ENCODE results near the gene PCDH1. TPM values are rescaled to one million over a fixed set of nuclear protein-coding genes. Genes with fewer than 3 reads are reported as not detected.
A peak's percentile ranks its signal among the peaks of the same experiment; 100 is the strongest.

Gene PCDH1
- total and polyA plus RNA-seq, 4 experiments from 2014 or later: not detected

DNA sequence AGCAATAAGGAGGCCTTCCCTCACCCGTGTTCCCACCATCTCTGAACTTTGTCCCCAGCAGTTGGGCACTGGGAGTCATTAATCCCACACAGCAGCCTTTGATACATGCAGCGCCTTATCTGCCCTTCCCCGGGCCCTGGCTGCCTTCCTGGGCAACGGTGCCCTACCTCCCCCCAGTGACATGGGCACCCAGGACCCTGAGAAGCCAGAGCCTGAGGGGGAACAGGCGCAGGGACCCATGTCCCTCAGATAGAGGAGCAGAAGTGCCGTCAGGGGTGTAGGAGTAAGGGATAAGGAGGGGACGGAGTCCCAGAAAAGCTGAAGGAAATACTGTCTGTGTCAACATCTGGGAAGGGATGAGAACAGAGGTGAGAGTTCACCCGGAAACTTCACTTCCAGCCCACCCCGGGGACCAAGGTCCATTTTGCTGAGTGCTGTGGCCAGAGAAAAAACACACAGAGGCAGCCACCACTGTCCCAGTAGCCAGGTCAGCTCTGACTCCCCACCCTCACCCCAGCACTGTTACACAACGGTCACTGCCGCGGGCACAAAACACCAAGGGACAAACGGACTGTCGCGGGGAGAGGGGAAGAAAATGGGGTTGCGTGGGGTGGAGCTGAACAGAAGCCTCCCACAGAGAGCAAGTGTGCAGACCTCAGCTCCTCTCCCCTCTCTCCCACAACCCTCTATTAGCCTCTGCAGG is 3.8 kb downstream of the PCDH1 start:
- H3K36me3 Mint-ChIP-seq: no peaks in the 10 kb centered on the region
- no peak overlapping the region for H3K4me3 ChIP-seq (ENCODE audit: low read length in 2 of 2)
- H3K27me3 Mint-ChIP-seq: peaks cover 44 to 68% of the 10 kb centered on the region in 2 donors
- no peaks in the 10 kb centered on the region for H3K9me3 Mint-ChIP-seq
- ChIA-PET POLR2A (ENCODE audit: partially characterized antibody) (no interaction called here), CTCF (ENCODE audit: partially characterized antibody) (interaction anchor here (1.1 to 1.7 kb wide), 2 partner anchors 172 to 183 kb away, joined by 3 to 9 read pairs; no protein-coding TSS in a partner anchor)
- H3K9me3 ChIP-seq (ENCODE audit: control insufficient read depth in 1 of 2, low read length in 2 of 2): no peaks in the 10 kb centered on the region
- H3K27ac Mint-ChIP-seq: no peak overlapping the region
- H3K4me3 Mint-ChIP-seq: peak overlapping the region in 1 of 8 donors; percentile 57
- H3K4me1 Mint-ChIP-seq: peaks cover 17 to 33% (median 22%) of the 10 kb centered on the region in 4 donors
- DNase-seq: no peak
- peaks cover 40% of the 10 kb centered on the region for H3K27me3 ChIP-seq (ENCODE audit: insufficient read depth, low read length)
- no peak overlapping the region for H3K27ac ChIP-seq (ENCODE audit: low read depth, low read length)
- H3K4me1 ChIP-seq (ENCODE audit: insufficient read depth, low read length): peaks cover 36% of the 10 kb centered on the region
- intact Hi-C loops (cut with micrococcal nuclease): no loop called here
- H3K36me3 ChIP-seq (ENCODE audit: insufficient read depth, low read length): no peaks in the 10 kb centered on the region

DNA sequence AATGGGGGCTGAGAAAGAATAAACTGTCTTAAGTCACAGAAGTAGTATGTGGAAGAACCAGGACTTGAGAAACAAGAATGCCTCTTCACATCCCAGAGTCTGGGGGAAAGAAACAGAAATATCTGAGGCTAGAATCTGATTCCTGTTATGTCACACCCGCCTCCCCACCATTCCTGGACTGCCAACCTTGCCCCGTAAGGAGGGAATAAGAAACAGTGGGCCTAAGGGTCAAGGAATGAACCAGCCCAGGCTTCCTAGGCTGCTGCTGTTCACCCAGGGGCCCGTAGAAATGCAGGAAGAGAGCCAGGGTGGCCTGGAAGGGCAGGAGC is 4.3 kb downstream of the PCDH1 start:
- Mint-ChIP-seq H3K27me3 (peaks cover 42 to 65% of the 10 kb centered on the region in 2 donors), H3K9me3 (no peaks in the 10 kb centered on the region), H3K4me3 (no peak overlapping the region), H3K4me1 (peaks cover 13 to 27% (median 17%) of the 10 kb centered on the region in 4 donors), H3K36me3 (no peaks in the 10 kb centered on the region), H3K27ac (no peak overlapping the region)
- no peaks in the 10 kb centered on the region for H3K36me3 ChIP-seq (ENCODE audit: insufficient read depth, low read length)
- H3K27me3 ChIP-seq (ENCODE audit: insufficient read depth, low read length): peaks cover 40% of the 10 kb centered on the region
- CTCF ChIA-PET (ENCODE audit: partially characterized antibody): interaction anchor here (1.7 kb wide), 1 partner anchor 171 kb away, joined by 9 read pairs; no protein-coding TSS in a partner anchor
- no peaks in the 10 kb centered on the region for H3K9me3 ChIP-seq (ENCODE audit: control insufficient read depth in 1 of 2, low read length in 2 of 2)
- POLR2A ChIA-PET (ENCODE audit: partially characterized antibody): no interaction called here
- intact Hi-C loops (cut with micrococcal nuclease): no loop called here
- peaks cover 31% of the 10 kb centered on the region for H3K4me1 ChIP-seq (ENCODE audit: insufficient read depth, low read length)
- no peak overlapping the region for H3K27ac ChIP-seq (ENCODE audit: low read depth, low read length)
- no peak overlapping the region for H3K4me3 ChIP-seq (ENCODE audit: low read length in 2 of 2)
- DNase-seq: no peak

DNA sequence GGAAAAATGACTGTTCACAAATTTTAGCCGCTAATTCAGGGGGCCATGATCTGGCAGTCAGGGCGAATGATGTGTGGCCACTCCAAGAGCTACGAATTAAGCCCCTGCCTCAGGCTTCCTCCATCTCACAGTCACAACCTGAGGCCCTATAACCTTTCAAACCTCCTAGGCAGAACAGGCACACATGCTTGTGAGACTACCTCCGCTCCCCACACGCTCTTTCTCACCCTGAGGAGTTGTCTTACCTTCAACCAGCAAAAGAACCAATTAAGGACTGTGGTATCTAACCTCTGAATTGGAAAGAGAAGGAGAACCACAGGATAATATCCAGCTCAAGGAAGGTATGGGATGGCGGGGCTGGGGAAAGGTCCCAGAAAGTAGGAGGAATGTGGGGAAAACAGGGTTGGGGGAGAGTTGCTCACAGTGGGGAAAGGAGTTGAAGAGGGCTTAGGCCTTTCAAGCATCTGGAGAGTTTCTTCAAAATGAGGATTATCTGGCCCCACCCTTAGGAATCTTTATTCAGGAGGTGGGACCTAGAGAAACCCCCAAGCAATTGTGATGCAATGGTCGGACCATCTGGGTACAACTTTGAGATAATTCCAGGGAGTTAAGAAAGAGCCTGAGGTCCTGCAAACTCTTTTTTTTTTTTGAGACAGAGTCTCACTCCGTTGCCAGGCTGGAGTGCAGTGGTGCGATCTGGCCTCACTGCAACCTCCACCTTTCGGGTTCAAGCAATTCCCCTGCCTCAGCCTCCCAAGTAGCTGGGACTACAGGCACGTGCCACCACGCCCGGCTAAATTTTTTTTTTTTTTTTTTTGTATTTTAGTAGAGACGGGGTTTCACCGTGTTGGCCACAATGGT is 5.5 kb downstream of the PCDH1 start:
- ChIA-PET CTCF (ENCODE audit: partially characterized antibody) (interaction anchor here (0.7 to 1.0 kb wide), 2 partner anchors 170 to 615 kb away, joined by 3 read pairs; no protein-coding TSS in a partner anchor), POLR2A (ENCODE audit: partially characterized antibody) (no interaction called here)
- H3K9me3 Mint-ChIP-seq: no peaks in the 10 kb centered on the region
- peaks cover 37% of the 10 kb centered on the region for H3K27me3 ChIP-seq (ENCODE audit: insufficient read depth, low read length)
- intact Hi-C loops (cut with micrococcal nuclease): no loop called here
- no peak overlapping the region for H3K27ac ChIP-seq (ENCODE audit: low read depth, low read length)
- H3K36me3 Mint-ChIP-seq: no peaks in the 10 kb centered on the region
- H3K4me3 ChIP-seq (ENCODE audit: low read length in 2 of 2): no peak overlapping the region
- H3K9me3 ChIP-seq (ENCODE audit: control insufficient read depth in 1 of 2, low read length in 2 of 2): no peaks in the 10 kb centered on the region
- H3K27me3 Mint-ChIP-seq: peaks cover 40 to 67% of the 10 kb centered on the region in 2 donors
- no peak overlapping the region for H3K27ac Mint-ChIP-seq
- H3K4me3 Mint-ChIP-seq: no peak overlapping the region
- H3K4me1 ChIP-seq (ENCODE audit: insufficient read depth, low read length): peaks cover 23% of the 10 kb centered on the region
- H3K4me1 Mint-ChIP-seq: peaks cover 11 to 21% (median 12%) of the 10 kb centered on the region in 4 donors
- no peaks in the 10 kb centered on the region for H3K36me3 ChIP-seq (ENCODE audit: insufficient read depth, low read length)
- DNase-seq: no peak

DNA sequence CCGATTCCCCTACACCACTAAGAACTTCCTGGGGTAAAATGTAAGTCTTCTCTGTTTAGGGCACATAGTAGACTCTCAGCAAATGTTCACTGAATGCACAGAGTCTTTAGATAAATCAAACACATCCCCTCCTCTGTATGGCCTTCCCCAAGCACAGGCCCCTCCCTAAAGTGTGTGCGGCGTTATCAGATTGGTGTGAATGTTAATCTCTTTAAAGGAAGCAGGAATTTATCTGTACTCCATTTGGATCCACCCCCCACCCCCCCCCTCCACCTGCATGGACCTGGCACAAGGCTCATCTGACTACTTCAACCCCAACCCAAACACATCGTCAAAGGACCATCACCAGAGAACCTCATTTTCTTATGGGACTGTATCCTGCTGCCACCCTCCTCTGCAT is 6.3 kb downstream of the PCDH1 start:
- H3K9me3 ChIP-seq (ENCODE audit: control insufficient read depth in 1 of 2, low read length in 2 of 2): no peaks in the 10 kb centered on the region
- Mint-ChIP-seq H3K27me3 (peaks cover 33 to 62% of the 10 kb centered on the region in 2 donors), H3K27ac (peak overlapping the region in 1 of 7 donors; percentile 11), H3K4me1 (peaks cover 5 to 12% (median 5%) of the 10 kb centered on the region in 4 donors), H3K4me3 (peak overlapping the region in 1 of 8 donors; percentile 3), H3K36me3 (no peaks in the 10 kb centered on the region), H3K9me3 (no peaks in the 10 kb centered on the region)
- H3K27ac ChIP-seq (ENCODE audit: low read depth, low read length): no peak overlapping the region
- peaks cover 28% of the 10 kb centered on the region for H3K27me3 ChIP-seq (ENCODE audit: insufficient read depth, low read length)
- H3K36me3 ChIP-seq (ENCODE audit: insufficient read depth, low read length): no peaks in the 10 kb centered on the region
- peaks cover 15% of the 10 kb centered on the region for H3K4me1 ChIP-seq (ENCODE audit: insufficient read depth, low read length)
- ChIA-PET CTCF (ENCODE audit: partially characterized antibody) (no interaction called here), POLR2A (ENCODE audit: partially characterized antibody) (no interaction called here)
- no peak for DNase-seq
- intact Hi-C loops (cut with micrococcal nuclease): no loop called here
- H3K4me3 ChIP-seq (ENCODE audit: low read length in 2 of 2): no peak overlapping the region

DNA sequence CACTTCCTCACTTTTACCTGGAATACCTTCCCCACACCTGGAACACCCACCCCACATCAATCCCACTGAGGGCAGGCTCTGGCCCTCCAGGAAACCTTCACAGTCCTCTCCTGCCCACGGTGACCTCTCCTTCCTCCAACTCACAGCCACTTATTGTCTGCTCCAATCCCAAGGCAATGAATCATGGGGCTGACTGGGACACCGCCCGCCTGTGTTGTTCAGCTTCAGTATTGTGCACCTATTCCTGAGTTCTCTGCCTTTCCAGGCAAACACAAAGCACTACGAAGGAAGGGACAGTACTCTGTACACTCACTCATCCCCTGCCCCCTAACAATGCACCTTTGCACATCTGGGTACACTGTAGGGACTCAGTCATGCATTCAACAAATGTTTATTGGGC is 7.3 kb downstream of the PCDH1 start:
- H3K4me1 ChIP-seq (ENCODE audit: insufficient read depth, low read length): peaks cover 5% of the 10 kb centered on the region
- peaks cover 0 to 8% (median 4%) of the 10 kb centered on the region in 4 donors for H3K4me1 Mint-ChIP-seq
- H3K9me3 ChIP-seq (ENCODE audit: control insufficient read depth in 1 of 2, low read length in 2 of 2): no peaks in the 10 kb centered on the region
- H3K9me3 Mint-ChIP-seq: no peaks in the 10 kb centered on the region
- peaks cover 21% of the 10 kb centered on the region for H3K27me3 ChIP-seq (ENCODE audit: insufficient read depth, low read length)
- H3K4me3 Mint-ChIP-seq: no peak overlapping the region
- POLR2A ChIA-PET (ENCODE audit: partially characterized antibody): no interaction called here
- no peak for DNase-seq
- CTCF ChIA-PET (ENCODE audit: partially characterized antibody): no interaction called here
- no peak overlapping the region for H3K27ac ChIP-seq (ENCODE audit: low read depth, low read length)
- H3K4me3 ChIP-seq (ENCODE audit: low read length in 2 of 2): no peak overlapping the region
- intact Hi-C loops (cut with micrococcal nuclease): no loop called here
- no peak overlapping the region for H3K27ac Mint-ChIP-seq
- no peaks in the 10 kb centered on the region for H3K36me3 Mint-ChIP-seq
- no peaks in the 10 kb centered on the region for H3K36me3 ChIP-seq (ENCODE audit: insufficient read depth, low read length)
- H3K27me3 Mint-ChIP-seq: peaks cover 31 to 60% of the 10 kb centered on the region in 2 donors

DNA sequence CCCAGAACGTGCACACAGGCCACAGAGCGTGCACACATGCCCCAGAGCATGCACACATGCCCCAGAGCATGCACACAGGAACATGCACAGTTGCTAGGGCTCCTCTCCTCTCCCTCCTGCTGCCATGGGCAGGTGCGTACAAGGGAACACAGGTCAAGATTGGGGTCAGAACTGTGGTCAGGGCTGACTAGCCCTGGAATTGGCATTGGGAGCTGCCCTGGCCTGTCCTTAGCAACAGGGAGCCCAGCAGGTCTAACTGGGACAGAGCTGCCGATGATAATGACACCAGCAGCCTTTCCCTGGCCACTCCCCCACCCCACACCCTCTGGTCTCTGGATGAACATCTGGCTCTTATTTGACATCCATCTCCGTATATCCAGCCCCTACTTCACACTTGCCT is 8.0 kb downstream of the PCDH1 start:
- H3K27ac Mint-ChIP-seq: no peak overlapping the region
- H3K36me3 Mint-ChIP-seq: no peaks in the 10 kb centered on the region
- no peak for DNase-seq
- H3K4me1 Mint-ChIP-seq: peaks cover 0 to 2% (median under 1%) of the 10 kb centered on the region in 4 donors
- Histone ChIP-seq H3K4me1 (ENCODE audit: insufficient read depth, low read length) (no peaks in the 10 kb centered on the region), H3K36me3 (ENCODE audit: insufficient read depth, low read length) (no peaks in the 10 kb centered on the region), H3K4me3 (ENCODE audit: low read length in 2 of 2) (no peak overlapping the region), H3K9me3 (ENCODE audit: control insufficient read depth in 1 of 2, low read length in 2 of 2) (no peaks in the 10 kb centered on the region), H3K27ac (ENCODE audit: low read depth, low read length) (no peak overlapping the region), H3K27me3 (ENCODE audit: insufficient read depth, low read length) (peaks cover 14% of the 10 kb centered on the region)
- POLR2A ChIA-PET (ENCODE audit: partially characterized antibody): no interaction called here
- peaks cover 26 to 53% of the 10 kb centered on the region in 2 donors for H3K27me3 Mint-ChIP-seq
- H3K9me3 Mint-ChIP-seq: no peaks in the 10 kb centered on the region
- CTCF ChIA-PET (ENCODE audit: partially characterized antibody): no interaction called here
- no peak overlapping the region for H3K4me3 Mint-ChIP-seq
- intact Hi-C loops (cut with micrococcal nuclease): no loop called here

DNA sequence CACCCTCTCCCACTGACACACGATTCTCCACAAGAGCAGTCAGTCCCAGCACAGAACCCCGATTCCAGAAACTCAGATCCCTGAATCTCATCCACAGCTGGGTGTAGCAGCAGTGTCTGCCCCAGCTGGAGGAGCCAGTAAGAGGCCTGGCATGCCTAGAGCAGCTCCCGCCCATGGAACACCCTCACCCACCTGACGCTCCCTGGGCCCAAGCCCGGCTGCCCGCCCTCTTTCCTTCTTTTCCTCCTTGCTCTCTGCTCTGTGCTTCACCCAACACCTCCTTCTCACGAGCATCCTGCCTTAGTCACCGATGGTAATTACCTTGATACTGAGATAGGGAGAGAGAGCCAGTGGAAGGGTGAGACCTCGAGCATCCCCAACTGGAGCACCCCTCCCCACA is 8.7 kb downstream of the PCDH1 start:
- Histone ChIP-seq H3K27ac (ENCODE audit: low read depth, low read length) (no peak overlapping the region), H3K4me1 (ENCODE audit: insufficient read depth, low read length) (no peaks in the 10 kb centered on the region), H3K36me3 (ENCODE audit: insufficient read depth, low read length) (no peaks in the 10 kb centered on the region), H3K4me3 (ENCODE audit: low read length in 2 of 2) (no peak overlapping the region), H3K9me3 (ENCODE audit: control insufficient read depth in 1 of 2, low read length in 2 of 2) (no peaks in the 10 kb centered on the region), H3K27me3 (ENCODE audit: insufficient read depth, low read length) (peaks cover 9% of the 10 kb centered on the region)
- Mint-ChIP-seq H3K4me3 (no peak overlapping the region), H3K9me3 (no peaks in the 10 kb centered on the region), H3K36me3 (no peaks in the 10 kb centered on the region), H3K4me1 (no peaks in the 10 kb centered on the region), H3K27me3 (peaks cover 19 to 47% of the 10 kb centered on the region in 2 donors), H3K27ac (peak overlapping the region in 1 of 7 donors; percentile 43)
- intact Hi-C loops (cut with micrococcal nuclease): no loop called here
- no peak for DNase-seq
- ChIA-PET POLR2A (ENCODE audit: partially characterized antibody) (no interaction called here), CTCF (ENCODE audit: partially characterized antibody) (interaction anchor here (2.9 kb wide), 1 partner anchor 9 kb away, joined by 20 read pairs; the partner anchor contains the start of gene PCDH1)

Measured in CD4-positive, alpha-beta memory T cell (primary cell).